ENCODE results near the gene UGT8.

DNA sequence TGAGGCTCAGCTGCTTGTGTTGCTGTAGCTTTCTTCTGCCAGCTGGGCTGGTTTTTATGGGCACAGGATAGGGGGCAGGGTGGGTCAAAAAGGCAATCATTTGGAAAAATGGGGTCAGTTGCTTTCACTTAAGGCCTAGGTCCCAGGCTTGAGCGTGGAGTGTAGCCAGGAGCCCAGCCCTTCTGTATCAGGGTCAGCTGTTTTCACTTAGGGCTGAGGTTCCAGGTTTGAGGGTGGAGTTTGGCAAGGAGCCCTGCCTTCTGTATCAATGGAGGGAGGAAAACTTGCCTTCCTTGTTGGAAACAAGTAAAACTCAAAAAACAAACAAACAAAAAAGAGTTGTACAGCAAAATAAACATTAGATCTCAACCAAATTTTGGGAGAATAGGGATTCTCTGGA, 37.0 kb upstream of the UGT8 start:
- no peak for TF ChIP-seq POLR2A (IDR thresholded peaks at IDR 0.05)
- TF ChIP-seq, protein P1, sequence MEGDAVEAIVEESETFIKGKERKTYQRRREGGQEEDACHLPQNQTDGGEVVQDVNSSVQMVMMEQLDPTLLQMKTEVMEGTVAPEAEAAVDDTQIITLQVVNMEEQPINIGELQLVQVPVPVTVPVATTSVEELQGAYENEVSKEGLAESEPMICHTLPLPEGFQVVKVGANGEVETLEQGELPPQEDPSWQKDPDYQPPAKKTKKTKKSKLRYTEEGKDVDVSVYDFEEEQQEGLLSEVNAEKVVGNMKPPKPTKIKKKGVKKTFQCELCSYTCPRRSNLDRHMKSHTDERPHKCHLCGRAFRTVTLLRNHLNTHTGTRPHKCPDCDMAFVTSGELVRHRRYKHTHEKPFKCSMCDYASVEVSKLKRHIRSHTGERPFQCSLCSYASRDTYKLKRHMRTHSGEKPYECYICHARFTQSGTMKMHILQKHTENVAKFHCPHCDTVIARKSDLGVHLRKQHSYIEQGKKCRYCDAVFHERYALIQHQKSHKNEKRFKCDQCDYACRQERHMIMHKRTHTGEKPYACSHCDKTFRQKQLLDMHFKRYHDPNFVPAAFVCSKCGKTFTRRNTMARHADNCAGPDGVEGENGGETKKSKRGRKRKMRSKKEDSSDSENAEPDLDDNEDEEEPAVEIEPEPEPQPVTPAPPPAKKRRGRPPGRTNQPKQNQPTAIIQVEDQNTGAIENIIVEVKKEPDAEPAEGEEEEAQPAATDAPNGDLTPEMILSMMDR (IDR thresholded peaks at IDR 0.05), result no peak
